ENCODE data around the gene TMEM88. TPM values are rescaled to one million over a fixed set of nuclear protein-coding genes. Genes with fewer than 3 reads are reported as not detected.
A peak's percentile ranks its signal among the peaks of the same experiment; 100 is the strongest.

Gene TMEM88
- total and polyA plus RNA-seq, 2 of the 8 experiments (the other 6 are each of a cell fraction or from before 2014, with no cell fraction given), result 0.69 to 8.8 TPM

DNA sequence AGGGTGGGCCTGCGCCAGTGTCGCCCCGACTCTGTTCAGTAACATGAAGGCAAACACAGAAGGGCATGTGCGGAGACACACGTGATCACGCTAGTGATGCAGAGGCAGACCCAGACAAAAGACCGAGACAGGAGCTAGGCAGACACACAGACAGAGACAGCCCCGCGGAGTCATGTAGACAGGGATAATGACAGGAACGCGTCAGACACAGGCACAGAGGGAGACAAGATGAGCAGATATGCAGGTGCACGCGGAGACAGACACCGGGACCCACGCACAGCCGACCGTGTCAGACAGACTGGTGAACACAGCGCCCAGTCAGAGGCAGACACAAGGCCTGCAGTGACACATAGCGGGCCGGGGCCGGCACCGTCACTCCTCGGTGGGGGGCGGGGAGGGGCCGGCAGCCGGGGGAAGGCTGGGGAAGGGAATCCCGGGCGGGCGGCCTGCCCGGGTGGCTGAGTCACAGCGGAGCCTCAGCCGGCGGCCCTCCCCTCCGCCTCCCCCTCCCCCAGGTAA lies 13.4 kb upstream of the TMEM88 start:
- no peak overlapping the region for H3K23ac ChIP-seq (ENCODE audit: insufficient read length)
- H4K8ac ChIP-seq (ENCODE audit: extremely low read depth, insufficient read depth, low read length), result peak overlapping the region; percentile 77
- H3K27me3 ChIP-seq (replicated peaks in 1 of 4; ENCODE audit: control insufficient read depth in 3 of 4, extremely low read depth in 1 of 4, insufficient read depth in 3 of 4, low read length in 3 of 4), result peaks cover 18 to 53% (median 49%) of the 10 kb centered on the region in 4 experiments
- H3K27ac ChIP-seq (ENCODE audit: low read depth, low read length), result peak overlapping the region; percentile 37; the same call in 1 of the 2 replicates
- H4K20me1 ChIP-seq (replicated peaks in 1 of 2; ENCODE audit: control insufficient read depth in 1 of 2, insufficient read depth in 2 of 2, low read length in 2 of 2), result peaks cover 12 to 42% of the 10 kb centered on the region in 2 experiments
- no peaks in the 10 kb centered on the region; a peak in 1 of 8 replicates for H3K36me3 ChIP-seq (ENCODE audit: control insufficient read depth in 2 of 4, insufficient read depth in 4 of 4, low read length in 3 of 4)
- no peak overlapping the region for H3K56ac ChIP-seq (replicated peaks; ENCODE audit: insufficient read length, low read depth, low read length)
- H2BK20ac ChIP-seq (ENCODE audit: low read length), result no peak overlapping the region
- no peak overlapping the region for H4K91ac ChIP-seq (replicated peaks; ENCODE audit: insufficient read length, low read length)
- no peak for FAIRE-seq
- H3K4me2 ChIP-seq (ENCODE audit: insufficient read depth in 1 of 2, low read depth in 2 of 2, low read length in 2 of 2), result peak overlapping the region; percentile 96 to 100
- DNase-seq (ENCODE audit: low read depth in 1 of 2, low spot score in 2 of 2), result no peak
- POLR2A ChIA-PET (ENCODE audit: partially characterized antibody), result interaction anchor here (0.6 to 5.2 kb wide), 8 partner anchors 9 to 165 kb away, joined by 3 to 34 read pairs (median 8); partner anchors contain the start of genes CYB5D1, KDM6B, NAA38 and TMEM88
- H3K9ac ChIP-seq (replicated peaks in 1 of 4; ENCODE audit: extremely low read depth in 1 of 4, low read depth in 3 of 4, low read length in 3 of 4), result peak overlapping the region; percentile 57 to 71 (median 66); a peak in 6 of 7 replicates
- H2BK15ac ChIP-seq (ENCODE audit: low read length), result no peak overlapping the region
- no peaks in the 10 kb centered on the region for H3K9me3 ChIP-seq (ENCODE audit: insufficient read depth in 2 of 2, low read depth in 1 of 2, low read length in 1 of 2)
- H4K5ac ChIP-seq (ENCODE audit: insufficient read length, low read depth, low read length), result peak overlapping the region; percentile 75
- peak overlapping the region; percentile 77; the same call in 1 of the 2 replicates for H2BK12ac ChIP-seq (ENCODE audit: low read depth, low read length)
- H2BK120ac ChIP-seq (replicated peaks; ENCODE audit: low read depth, low read length), result no peak overlapping the region
- no peak overlapping the region for H3K14ac ChIP-seq (ENCODE audit: insufficient read length)
- 9% methylated on average over 18 of the region's 34 CpGs; no CpG with 5 or more reads in 1 of the 2 experiments for WGBS, 2 experiments (ENCODE audit: extremely low coverage in 1 of 2, insufficient coverage in 1 of 2, insufficient read length in 1 of 2, insufficient replicate concordance in 2 of 2, low coverage in 1 of 2, low lambda C conversion rate in 2 of 2, missing lambda C conversion rate in 1 of 2)
- H3K4me1 ChIP-seq (replicated peaks in 1 of 4; ENCODE audit: control insufficient read depth in 3 of 4, insufficient read depth in 4 of 4, low read length in 3 of 4), result peaks cover 10 to 34% (median 21%) of the 10 kb centered on the region in 4 experiments
- no peak overlapping the region for H3K4ac ChIP-seq (replicated peaks; ENCODE audit: insufficient read length, low read depth, low read length)
- no peaks in the 10 kb centered on the region for H3K79me2 ChIP-seq (ENCODE audit: control insufficient read depth in 1 of 2, insufficient read depth in 2 of 2, low read length in 2 of 2)
- peak overlapping the region; percentile 60; the same call in 1 of the 2 replicates for H2BK5ac ChIP-seq (ENCODE audit: low read depth, low read length)
- CTCF ChIA-PET (ENCODE audit: partially characterized antibody), result interaction anchor here (1.4 to 5.0 kb wide), 6 partner anchors 9 to 98 kb away, joined by 3 to 25 read pairs (median 6); no protein-coding TSS in a partner anchor
- peak overlapping the region; percentile 33; the same call in 1 of the 2 replicates for H2AK5ac ChIP-seq (ENCODE audit: low read depth, low read length)
- H3K23me2 ChIP-seq (ENCODE audit: low read depth, low read length), result peaks cover 39% of the 10 kb centered on the region
- H3K79me1 ChIP-seq (ENCODE audit: low read depth, low read length), result no peaks in the 10 kb centered on the region
- no peak overlapping the region for H2AFZ ChIP-seq (ENCODE audit: low read length)
- H3K18ac ChIP-seq (ENCODE audit: extremely low read depth, low read length), result peak overlapping the region; percentile 93; the same call in 1 of the 2 replicates
- peak overlapping the region; percentile 70 to 98 (median 86) for H3K4me3 ChIP-seq (ENCODE audit: extremely low read depth in 1 of 4, insufficient read depth in 2 of 4, low read depth in 3 of 4, low read length in 4 of 4)
- TF ChIP-seq SAP30 (IDR thresholded peaks at IDR 0.05; ENCODE audit: insufficient read depth, insufficient replicate concordance, low read length) (peak; percentile 35), E2F6 (IDR thresholded peaks at IDR 0.05) (no peak), ATF3 (IDR thresholded peaks at IDR 0.05; ENCODE audit: insufficient read depth, low read depth, low read length) (no peak), SUZ12 (IDR thresholded peaks at IDR 0.05; ENCODE audit: low read length) (no peak; the same call in 1 of the 2 replicates), TEAD4 (IDR thresholded peaks at IDR 0.05; ENCODE audit: low read depth, low read length) (no peak), TCF12 (IDR thresholded peaks at IDR 0.05; ENCODE audit: low read depth, low read length) (no peak), RXRA (IDR thresholded peaks at IDR 0.05; ENCODE audit: insufficient read depth, low read depth, low read length) (no peak)
- TF ChIP-seq, protein P1, sequence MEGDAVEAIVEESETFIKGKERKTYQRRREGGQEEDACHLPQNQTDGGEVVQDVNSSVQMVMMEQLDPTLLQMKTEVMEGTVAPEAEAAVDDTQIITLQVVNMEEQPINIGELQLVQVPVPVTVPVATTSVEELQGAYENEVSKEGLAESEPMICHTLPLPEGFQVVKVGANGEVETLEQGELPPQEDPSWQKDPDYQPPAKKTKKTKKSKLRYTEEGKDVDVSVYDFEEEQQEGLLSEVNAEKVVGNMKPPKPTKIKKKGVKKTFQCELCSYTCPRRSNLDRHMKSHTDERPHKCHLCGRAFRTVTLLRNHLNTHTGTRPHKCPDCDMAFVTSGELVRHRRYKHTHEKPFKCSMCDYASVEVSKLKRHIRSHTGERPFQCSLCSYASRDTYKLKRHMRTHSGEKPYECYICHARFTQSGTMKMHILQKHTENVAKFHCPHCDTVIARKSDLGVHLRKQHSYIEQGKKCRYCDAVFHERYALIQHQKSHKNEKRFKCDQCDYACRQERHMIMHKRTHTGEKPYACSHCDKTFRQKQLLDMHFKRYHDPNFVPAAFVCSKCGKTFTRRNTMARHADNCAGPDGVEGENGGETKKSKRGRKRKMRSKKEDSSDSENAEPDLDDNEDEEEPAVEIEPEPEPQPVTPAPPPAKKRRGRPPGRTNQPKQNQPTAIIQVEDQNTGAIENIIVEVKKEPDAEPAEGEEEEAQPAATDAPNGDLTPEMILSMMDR (IDR thresholded peaks at IDR 0.05; ENCODE audit: control extremely low read depth in 1 of 3, insufficient read depth in 1 of 3, low read depth in 1 of 3, low read length in 3 of 3), result no peak
